UCSD-AML1 (cell line): ENCODE results near the gene SHB.
"Not testable (repeated sequence)": the region's sequence is repeated elsewhere in the genome, so short reads cannot be mapped to it uniquely, and the experiment has no call there.

ENCODE experiments used
- DNase-seq: peaks from one replicate; lab custom pipeline; 2025; ENCODE audit not compliant: unreplicated experiment; lab: John Stamatoyannopoulos, UW

Gene SHB

GRCh38 chr9:38064842-38065368 is 4.1 kb downstream of the SHB start:
- no peak for DNase-seq

DNA sequence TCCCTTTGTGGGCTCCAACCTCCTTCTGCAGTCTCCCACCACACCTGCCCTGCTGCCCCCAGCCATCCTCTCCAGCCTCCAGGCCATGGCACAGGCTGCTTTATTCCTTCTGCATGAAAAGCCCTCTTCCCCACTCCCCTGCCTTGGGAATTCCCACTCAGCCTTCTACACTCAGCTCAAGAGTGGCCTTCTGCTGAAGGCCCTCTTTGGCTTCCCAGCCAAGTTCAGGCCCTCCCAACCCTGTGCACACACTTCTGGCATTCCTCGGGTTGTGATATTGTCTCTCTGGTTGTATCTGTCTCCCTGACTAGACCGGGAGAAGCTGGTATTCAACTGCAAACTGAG is 5.7 kb downstream of the SHB start:
- no peak for DNase-seq

DNA sequence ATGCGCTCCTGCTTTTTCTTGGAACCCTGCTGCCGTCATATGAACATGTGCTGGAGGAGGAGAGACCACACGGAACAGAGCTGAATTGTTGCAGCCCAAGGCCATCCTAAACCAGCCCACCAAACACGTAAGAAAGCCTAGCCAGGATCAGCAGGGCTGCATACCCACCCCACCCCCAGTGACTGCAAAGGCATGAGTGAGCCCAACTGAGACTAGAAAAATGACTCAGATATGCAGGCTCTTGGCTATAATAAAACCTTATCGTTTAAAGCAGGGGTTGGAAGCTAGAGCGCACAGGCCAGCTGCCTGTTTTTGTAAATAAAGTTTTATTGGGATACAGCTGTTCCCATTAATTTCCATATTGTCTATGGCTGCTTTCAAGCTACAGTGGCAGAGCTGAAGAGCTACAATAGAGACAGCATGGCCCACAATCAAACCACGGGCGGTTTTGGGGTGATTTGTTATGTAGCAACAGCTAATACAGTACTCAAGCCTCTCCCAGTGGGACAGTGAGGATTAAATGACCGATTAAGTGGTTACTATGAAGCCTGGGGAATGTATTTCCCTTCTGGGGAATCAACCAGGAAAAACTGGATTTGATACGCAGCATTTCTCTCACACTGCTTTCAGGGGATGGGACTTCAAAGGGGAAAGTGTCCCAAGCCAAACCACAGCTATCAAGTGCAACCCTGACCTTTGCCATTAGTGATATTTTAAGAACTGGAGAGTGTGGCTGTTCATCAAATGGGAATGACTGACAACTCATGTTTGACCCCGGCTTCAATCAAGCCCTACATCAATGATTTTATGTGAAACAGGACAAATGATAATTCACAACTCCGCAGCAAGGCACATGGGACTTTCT is 6.3 kb downstream of the SHB start:
- DNase-seq: no peak

DNA sequence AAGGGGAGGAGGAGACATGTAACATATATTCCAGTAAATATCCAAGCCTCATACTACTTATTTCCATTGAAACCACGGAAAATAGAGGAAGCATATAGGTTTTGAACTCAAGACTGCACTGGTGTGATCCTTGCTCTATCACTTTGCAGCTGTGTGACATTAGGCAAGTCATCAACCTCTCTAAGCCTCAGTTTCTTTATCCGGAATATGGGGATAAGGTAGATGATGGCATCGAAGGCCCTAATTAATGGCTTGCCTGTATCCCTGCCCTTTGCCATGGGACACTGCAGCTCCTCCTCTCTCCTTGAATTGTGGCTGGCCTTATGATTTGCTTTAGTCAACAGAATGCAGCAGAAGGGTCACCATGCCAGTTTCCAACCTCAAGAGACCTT is 6.9 kb downstream of the SHB start:
- no peak for DNase-seq

- DNase-seq: no peak
Measured at GRCh38 chr9:38061326-38061977, 7.6 kb downstream of the SHB start.

GRCh38 chr9:38060681-38061080 is 8.3 kb downstream of the SHB start:
- DNase-seq: no peak

GRCh38 chr9:38059233-38059936 is 9.6 kb downstream of the SHB start:
- DNase-seq: no peak

GRCh38 chr9:38058452-38059232 is 10.4 kb downstream of the SHB start:
- no peak for DNase-seq

DNA sequence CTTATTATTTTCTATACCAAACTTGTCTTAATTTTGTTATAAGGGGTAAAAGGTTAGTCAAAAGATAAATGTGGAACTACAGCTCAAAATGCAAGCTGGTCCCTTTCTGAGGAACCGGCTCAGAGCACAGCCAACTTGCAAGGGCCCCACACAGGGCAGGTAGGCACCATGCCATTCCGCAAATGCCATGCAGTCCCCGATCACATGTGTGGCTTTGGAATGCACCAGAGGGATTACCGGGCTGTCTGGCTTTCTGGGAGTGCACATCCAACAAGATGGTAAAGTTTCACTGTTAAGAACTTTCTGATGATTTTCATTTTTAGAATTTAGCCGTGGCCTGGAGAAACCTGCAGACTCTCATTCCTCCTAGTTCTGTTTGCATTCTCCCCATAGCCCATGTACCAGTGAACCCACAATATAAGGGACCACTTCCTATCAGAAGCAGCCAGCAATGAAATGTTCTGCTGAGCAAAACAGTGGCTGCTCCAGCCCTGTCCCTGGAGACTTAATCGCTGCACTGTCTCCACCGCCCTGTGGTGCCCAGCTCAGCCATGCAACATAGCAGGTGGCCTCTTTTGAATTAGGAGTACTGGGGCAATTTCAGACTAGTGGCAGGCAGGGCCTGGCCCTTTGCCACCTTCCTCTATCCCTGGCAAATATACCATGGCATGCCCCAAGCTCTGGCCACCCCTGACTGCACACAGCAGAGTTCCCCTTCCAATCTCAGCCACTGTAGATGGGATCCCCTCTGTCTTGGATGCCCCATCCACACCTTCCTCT is 11.4 kb downstream of the SHB start:
- no peak for DNase-seq

- no peak for DNase-seq
Measured at GRCh38 chr9:38054653-38055052, 14.4 kb downstream of the SHB start.

DNA sequence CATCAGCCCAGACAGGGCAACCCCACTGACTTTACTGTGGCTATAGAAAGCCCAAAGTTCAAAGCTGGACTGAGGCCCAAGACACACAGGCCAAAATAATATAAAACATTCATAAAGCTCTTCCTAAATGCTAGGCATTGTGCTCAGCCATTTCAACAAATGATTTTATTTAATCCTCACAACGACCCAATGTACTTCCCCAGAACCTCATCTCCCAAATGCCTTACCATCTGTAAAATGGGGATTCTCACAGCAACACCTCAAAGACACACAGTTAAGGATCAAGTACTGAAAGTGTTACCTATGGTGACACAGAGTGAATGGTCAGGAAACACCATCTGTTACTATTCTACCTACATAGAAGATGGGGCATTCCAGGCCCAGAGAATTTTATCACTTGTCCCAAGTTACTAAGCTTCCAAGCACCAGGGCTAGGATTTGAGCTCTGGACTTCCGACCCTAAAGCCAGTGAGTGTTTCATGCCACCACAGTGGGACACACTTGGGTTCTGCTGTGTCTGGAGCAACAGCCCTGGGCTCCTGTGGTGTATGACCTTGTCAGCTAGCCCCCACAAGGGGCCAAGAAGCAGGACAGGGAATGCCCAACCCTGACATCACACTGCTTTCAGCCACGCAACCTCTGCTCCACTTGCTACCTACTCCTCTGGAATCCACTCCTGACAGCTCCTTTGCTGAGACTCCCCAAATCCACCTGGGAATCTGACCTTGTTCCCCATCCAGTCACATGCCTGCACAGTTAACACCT is 15.1 kb downstream of the SHB start:
- no peak for DNase-seq

GRCh38 chr9:38051780-38052546 is 17.1 kb downstream of the SHB start:
- no peak for DNase-seq

DNA sequence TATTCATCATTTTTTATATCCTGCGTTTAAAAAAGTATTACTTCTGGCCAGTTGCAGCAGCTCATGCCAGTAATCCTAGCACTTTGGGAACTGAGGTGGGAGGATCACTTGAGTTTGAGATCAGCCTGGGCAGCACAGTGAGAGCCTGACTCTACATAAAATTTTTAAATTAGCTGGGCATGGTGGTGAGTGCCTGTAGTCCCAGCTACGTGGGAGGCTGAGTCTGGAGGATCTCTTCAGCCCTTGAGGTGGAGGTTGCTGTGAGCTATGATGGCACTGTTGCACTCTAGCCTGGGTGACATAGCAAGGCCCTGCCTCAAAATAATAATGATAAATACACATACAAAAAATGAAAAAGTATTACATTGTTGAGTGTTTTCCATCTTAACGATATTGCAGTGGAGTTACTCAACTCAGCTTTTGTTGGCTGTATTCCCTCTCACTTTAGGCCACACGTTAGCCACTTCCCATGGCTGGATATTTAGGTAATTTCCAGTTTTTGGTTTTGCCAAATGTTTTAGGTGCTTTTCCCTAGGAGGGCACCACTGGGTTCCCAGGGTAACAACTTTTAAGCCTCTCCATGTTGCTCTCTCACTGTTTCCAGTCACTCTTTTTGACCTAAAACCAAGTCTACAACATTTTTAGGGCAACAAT is 20.6 kb downstream of the SHB start:
- no peak for DNase-seq

DNA sequence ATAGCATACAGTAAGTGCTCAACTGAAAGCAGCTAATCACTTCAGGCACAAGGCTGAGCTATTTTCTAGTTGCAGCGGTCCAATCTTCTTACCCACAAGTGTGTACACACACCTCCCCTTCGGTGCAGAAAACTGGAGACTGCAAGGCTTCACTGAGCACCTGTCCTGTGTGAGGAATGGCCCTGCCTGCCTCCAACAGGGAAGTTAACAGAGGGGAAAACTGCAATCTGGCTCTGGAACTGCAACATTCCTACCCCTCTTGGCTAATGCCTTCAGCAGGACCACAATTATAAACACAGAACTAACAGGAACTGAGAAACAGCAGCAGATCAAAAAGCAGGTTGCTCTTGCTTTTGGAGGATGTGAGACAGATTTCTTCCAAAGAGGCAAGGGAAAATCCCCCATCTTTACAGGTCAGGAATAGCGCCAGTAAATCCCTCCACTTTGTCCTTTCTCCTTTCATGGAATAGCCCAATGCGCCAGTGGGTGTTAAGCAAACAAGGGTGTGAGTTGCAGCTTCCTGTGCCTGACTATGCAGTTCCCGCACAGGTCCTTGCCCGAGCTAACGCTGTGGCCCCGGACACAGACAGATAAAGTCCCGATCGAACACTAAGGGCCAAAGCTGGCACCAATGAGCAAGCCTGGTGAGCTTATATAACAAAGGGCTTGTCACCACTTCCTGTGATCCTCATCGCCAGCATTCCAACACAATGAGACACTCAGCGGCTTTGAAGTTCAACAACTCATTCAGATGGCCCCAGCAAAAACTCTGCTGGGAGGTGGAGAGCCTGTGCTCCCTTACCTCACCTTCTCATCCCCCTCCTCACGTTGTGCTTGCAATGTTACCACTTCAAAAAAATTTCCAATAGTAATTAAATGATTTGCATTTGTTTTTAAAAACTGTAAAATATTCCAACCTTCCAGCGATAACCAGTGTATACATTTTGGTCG is 21.5 kb downstream of the SHB start:
- peak; percentile 50 for DNase-seq

GRCh38 chr9:38046661-38047300 is 22.2 kb downstream of the SHB start:
- no peak for DNase-seq

GRCh38 chr9:38045939-38046338 is 23.1 kb downstream of the SHB start:
- DNase-seq: not testable (repeated sequence)

DNA sequence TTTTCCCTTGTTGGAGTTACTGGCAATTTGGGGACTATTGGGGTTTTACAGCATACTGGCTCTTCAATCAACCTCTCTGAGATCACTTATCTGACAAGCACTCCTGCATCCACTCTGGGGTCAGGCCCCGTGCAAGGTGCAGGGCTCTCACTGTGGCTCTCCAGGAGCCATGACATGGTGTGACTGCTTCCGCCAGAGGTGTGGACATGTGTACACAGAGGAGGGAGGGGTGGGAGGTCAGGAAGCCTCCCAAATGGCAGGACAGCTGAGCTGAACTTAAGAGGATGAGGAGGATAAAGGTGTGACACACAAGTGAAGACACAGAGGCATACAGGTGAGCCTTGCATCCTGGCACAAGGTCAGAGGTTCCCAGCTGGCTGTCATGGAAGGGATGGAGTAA is 24.3 kb downstream of the SHB start:
- no peak for DNase-seq
